Esophagus muscularis mucosa (tissue), 4 donors: Measurements from ENCODE around the gene GSS. TPM values are rescaled to one million over a fixed set of nuclear protein-coding genes. Genes with fewer than 3 reads are reported as not detected.

Experiments used
- DNase-seq: peaks from one replicate; pipeline ENCODE4 v3.0.0-alpha.2; 2017; ENCODE audit errors: extremely low spot score
- H3K27ac ChIP-seq, 4 donors: fragments of 200-600 bp; sonication (generic); replicated peaks in 1 of 4; 1 replicate in 3 of 4; 2 replicates in 1 of 4; pipeline ENCODE4 v1.5.1; 2016 to 2019; ENCODE audit warnings: mild to moderate bottlenecking in 1 of 4
- H3K27me3 ChIP-seq, 4 donors: fragments of 200-600 bp; sonication (generic); one replicate each; pipeline versions ENCODE4 v1.5.1 to v1.6.0; 2016 to 2019
- H3K36me3 ChIP-seq, 4 donors: fragments of 200-600 bp; sonication (generic); one replicate each; pipeline ENCODE4 v1.5.1; 2016 to 2019
- H3K4me1 ChIP-seq, 4 donors: fragments of 200-600 bp; sonication (generic); one replicate each; pipeline ENCODE4 v1.5.1; 2016 to 2019
- H3K4me3 ChIP-seq, 4 donors: fragments of 200-600 bp; sonication (generic); 1 replicate in 2 of 4; 2 replicates in 2 of 4; pipeline ENCODE4 v1.5.1; 2016 to 2019; ENCODE audit warnings: mild to moderate bottlenecking in 4 of 4, moderate library complexity in 1 of 4
- H3K9me3 ChIP-seq, 4 donors: fragments of 200-600 bp; sonication (generic); 1 replicate in 3 of 4; 2 replicates in 1 of 4; pipeline ENCODE4 v1.5.1; 2016 to 2019
- CTCF ChIP-seq, 3 experiments: fragments of 200-600 bp in 2 of 3; fragments of 450-650 bp in 1 of 3; sonication (generic) in 2 of 3; IDR thresholded peaks; one replicate each; pipeline ENCODE4 v1.5.1; 2017 to 2019; ENCODE audit warnings: antibody characterized with exemption in 3 of 3, mild to moderate bottlenecking in 2 of 3, moderate library complexity in 1 of 3
- EP300 ChIP-seq: sonication (generic); formaldehyde crosslinking; IDR thresholded peaks from one replicate; pipeline ENCODE4 v1.6.1; 2017; ENCODE audit warnings: antibody characterized with exemption
- POLR2A ChIP-seq: fragments of 450-650 bp; IDR thresholded peaks from one replicate; pipeline ENCODE4 v1.6.1; 2017; ENCODE audit warnings: antibody characterized with exemption, moderate library complexity, mild to moderate bottlenecking, low read depth
- POLR2AphosphoS5 ChIP-seq, 2 donors: sonication (generic); formaldehyde crosslinking; IDR thresholded peaks; one replicate each; pipeline ENCODE4 v1.6.1; 2017; ENCODE audit warnings: antibody characterized with exemption in 2 of 2
- WGBS: methylation state at CpG from one replicate; pipeline ENCODE4 v1.1.5; 2018; 5-methylcytosine and 5-hydroxymethylcytosine counted together
- intact Hi-C: fragments of 100-400 bp; cut with DNase I; formaldehyde crosslinking; loops from one replicate; pipeline ENCODE4 v1.15.1; 2023
- total RNA-seq, 4 donors: library from RNA; depleted of rRNA; stranded (reverse); fragments of >200 nt; gene quantifications; one replicate each; pipeline versions ENCODE4 v1.1.0 to v1.2.1, GENCODE V29; 2016

GSS gene
- total RNA-seq, 4 donors from 2014 or later, result 27.7 to 36.1 (median 28.5) TPM

DNA sequence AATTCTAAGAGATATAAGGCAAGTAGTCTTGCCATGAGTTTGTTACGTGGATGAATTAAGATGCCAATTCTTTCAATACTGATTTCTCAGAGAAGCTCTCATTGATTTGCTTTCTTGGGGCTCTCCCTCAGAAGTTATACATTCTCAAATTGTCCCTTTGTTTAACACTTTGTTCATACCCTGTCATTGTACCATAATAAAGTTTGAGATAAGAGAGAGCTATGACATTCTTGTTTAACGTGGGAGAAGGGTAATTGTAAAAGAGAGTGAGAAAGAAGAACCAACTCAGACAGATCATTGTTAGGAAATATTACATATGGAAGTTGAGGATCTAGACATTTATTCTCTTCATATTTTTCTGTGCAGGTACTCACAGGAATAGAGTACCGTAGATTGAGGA lies 60.1 kb downstream of the GSS start:
- intact Hi-C loops, result no loop called here
- WGBS, result 74% methylated on average over 3 of the region's 3 CpGs
- Histone ChIP-seq H3K4me1 (peaks cover 21 to 36% (median 29%) of the 10 kb centered on the region in 4 donors), H3K36me3 (no peaks in the 10 kb centered on the region), H3K4me3 (no peak overlapping the region), H3K9me3 (no peaks in the 10 kb centered on the region), H3K27ac (no peak overlapping the region), H3K27me3 (no peaks in the 10 kb centered on the region)
- TF ChIP-seq POLR2AphosphoS5 (IDR thresholded peaks at IDR 0.05), result no peak
- TF ChIP-seq POLR2A, result no peak
- no peak for TF ChIP-seq EP300
- no peak for TF ChIP-seq CTCF (IDR thresholded peaks at IDR 0.05)
- DNase-seq, result no peak

DNA sequence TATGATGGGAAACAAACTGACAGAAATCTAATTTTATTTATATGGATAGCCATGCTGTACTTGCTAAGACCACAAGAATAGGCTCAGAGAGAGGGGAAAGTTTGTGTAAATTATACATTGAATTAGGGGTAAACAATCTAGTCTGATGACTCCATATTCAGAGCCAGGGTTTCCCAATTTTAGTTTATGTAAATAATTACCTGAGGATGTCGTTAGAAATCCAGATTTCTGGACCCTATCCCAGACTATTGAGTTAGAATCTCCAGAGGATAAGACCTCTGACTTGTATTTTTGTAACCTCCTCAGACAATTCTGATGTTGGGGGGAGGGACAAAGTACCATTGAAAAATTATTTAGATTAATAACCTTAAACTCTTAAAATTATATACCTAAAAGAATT lies 60.9 kb downstream of the GSS start:
- no peaks in the 10 kb centered on the region for H3K36me3 ChIP-seq
- no peaks in the 10 kb centered on the region for H3K27me3 ChIP-seq
- H3K4me3 ChIP-seq, result no peak overlapping the region
- peaks cover 21 to 35% (median 29%) of the 10 kb centered on the region in 4 donors for H3K4me1 ChIP-seq
- intact Hi-C loops, result no loop called here
- H3K9me3 ChIP-seq, result no peaks in the 10 kb centered on the region
- WGBS, result 25% methylated on average over 1 of the region's 1 CpG
- TF ChIP-seq CTCF (IDR thresholded peaks at IDR 0.05) (no peak), EP300 (no peak), POLR2A (no peak), POLR2AphosphoS5 (IDR thresholded peaks at IDR 0.05) (no peak)
- DNase-seq, result no peak
- no peak overlapping the region for H3K27ac ChIP-seq

DNA sequence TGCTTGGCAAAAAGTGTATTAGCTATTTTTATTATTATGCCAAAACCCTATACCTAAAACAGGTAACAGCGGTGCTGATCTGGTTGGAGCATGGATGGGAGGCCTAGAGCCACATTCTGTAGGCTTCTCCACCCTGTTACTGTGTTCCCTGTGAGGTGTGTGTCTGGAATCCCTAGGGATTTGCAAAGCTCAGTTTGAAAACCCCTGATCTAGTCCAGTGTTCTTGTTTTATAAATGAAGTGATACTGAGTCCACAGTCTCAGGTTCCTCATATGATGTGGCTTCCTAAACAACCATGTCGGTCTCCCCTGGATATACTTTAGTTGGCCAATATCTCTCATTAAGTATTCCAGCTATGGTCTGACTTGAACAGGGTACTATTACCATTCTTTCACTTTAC lies 62.9 kb downstream of the GSS start:
- no peaks in the 10 kb centered on the region for H3K36me3 ChIP-seq
- no peak overlapping the region for H3K4me3 ChIP-seq
- H3K9me3 ChIP-seq, result no peaks in the 10 kb centered on the region
- no peak overlapping the region for H3K27ac ChIP-seq
- WGBS, result 89% methylated on average over 2 of the region's 2 CpGs
- no peak for DNase-seq
- TF ChIP-seq POLR2AphosphoS5 (IDR thresholded peaks at IDR 0.05) (no peak), POLR2A (no peak), CTCF (IDR thresholded peaks at IDR 0.05) (no peak), EP300 (no peak)
- no peaks in the 10 kb centered on the region for H3K27me3 ChIP-seq
- peaks cover 21 to 36% (median 29%) of the 10 kb centered on the region in 4 donors for H3K4me1 ChIP-seq
- intact Hi-C loops, result no loop called here

- intact Hi-C loops, result no loop called here
- DNase-seq, result no peak
- H3K4me1 ChIP-seq, result peaks cover 22 to 42% (median 36%) of the 10 kb centered on the region in 4 donors
- peak overlapping the region in 1 of 4 donors; percentile 2 for H3K27ac ChIP-seq
- no peaks in the 10 kb centered on the region for H3K27me3 ChIP-seq
- WGBS, result 84% methylated on average over 2 of the region's 2 CpGs
- TF ChIP-seq EP300, result no peak
- no peak for TF ChIP-seq CTCF (IDR thresholded peaks at IDR 0.05)
- no peak for TF ChIP-seq POLR2A
- TF ChIP-seq POLR2AphosphoS5 (IDR thresholded peaks at IDR 0.05), result no peak
- peaks cover 0 to 4% (median 0%) of the 10 kb centered on the region in 4 donors for H3K36me3 ChIP-seq
- no peak overlapping the region for H3K4me3 ChIP-seq
- no peaks in the 10 kb centered on the region for H3K9me3 ChIP-seq
Observed at GRCh38 chr20:34891166-34892062, 64.2 kb downstream of the GSS start.
